Stimulated activated CD4-positive, alpha-beta T cell treated with anti-CD3 and anti-CD28 coated beads, Interleukin-2, amount 100 ng/mL, for 48 hours (primary cell): ENCODE results near the gene RELN.

Experiments
- DNase-seq, 2 donors: peaks; one replicate each; pipeline ENCODE4 v3.0.0-alpha.2; 2020

Gene RELN

DNA sequence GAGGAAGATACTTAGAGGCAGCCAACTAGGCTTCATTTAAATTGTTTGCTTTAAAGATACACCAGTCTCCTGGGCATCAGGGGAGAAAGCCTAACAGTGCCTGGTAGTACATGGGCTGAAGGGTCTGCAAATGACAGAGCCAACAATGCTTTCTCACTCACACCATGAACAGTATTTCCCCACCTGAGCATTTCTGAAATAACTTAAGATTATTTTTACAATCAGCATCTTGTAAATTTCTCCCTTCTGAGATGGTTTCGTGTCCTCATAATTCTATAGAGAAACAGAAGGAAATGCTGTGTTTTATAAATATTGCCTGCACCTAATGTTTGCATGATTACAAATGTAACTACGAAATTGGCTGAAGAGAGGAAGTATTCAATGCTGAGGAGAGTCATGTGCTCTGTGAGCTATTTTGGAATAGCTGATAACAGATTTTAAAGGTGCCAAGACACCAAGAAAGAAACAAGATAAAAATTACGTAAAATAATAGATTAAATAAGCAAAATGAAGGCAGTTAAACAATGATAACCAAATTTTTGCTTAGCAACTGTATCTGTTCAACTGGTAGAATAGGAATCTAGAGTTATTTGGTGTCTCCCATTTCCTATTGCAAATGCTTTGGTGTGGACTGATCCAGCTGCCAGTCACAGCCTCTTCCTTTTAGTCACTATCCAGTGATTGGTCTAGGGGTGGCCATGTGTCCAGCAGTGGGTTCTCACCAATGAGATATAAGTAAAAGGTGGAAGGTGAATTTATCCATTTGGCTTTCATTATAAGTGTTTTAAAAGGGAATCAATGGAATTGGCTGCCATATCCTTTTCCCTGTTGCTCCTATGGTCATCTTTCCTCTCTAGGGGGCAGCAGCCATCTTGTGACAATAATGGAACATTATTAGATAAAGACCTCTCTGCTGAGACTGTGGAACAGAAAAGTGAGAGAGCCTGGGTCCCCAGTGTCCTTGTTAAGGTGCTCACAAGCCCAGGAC is 375.5 kb downstream of the RELN start:
- DNase-seq, result no peak

DNA sequence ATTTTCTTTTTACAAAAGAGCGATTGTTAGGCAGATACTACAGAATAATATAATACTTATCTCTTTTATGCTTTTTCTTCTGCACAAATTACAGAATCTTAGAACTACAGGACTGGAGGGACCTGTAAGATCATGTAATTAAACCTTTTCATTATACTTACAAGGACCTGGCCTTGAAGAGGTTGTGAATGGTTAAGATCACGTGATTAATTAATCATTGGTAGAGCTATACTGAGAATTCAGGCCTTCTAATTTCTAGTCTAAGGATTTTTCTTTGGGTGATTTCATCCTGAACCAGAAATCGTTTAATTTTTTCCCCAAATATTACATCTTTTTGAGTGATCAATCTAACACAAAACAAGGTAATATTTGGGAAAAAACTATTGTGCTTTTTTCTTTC is 379.7 kb downstream of the RELN start:
- DNase-seq, result no peak

DNA sequence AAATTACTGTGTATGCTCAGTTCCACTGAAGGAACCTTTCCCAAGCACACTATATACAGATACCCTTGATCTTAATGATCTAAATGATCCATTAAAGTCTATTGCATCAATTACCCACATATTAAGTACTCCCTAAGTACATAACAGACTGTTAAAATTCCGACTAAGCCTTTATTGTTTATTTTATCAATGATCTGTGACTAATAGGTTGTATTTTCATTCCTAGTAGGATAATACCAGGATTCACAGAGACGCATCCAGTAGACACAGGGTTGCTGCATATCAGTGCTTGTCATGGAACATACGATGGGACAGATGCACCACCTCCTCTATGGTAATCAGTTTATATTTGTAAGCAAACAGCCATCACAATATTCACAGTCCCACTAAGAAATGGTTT is 383.8 kb downstream of the RELN start:
- DNase-seq, result no peak

- DNase-seq, result no peak
Observed at GRCh38 chr7:103598326-103598905, 391.0 kb downstream of the RELN start.

DNA sequence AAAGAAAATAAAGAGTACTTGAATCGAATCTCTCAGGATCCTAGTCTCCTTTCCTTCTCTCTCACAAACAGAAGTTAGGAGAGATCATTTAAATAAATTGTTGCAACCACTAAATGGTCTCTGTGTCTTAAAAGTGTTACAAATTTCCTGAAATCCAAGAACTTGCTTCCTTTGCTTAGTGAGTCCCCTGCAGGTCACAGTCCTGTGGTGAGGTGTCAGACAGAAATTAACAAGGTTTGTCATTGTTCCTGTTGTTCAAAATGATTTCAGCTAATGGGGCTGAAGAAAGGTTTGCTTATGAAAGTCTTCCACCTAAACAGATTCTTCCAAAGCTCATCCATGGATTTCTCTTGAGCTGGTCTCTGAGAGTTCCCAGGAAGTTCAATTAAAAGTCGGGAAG is 391.9 kb downstream of the RELN start:
- DNase-seq, result no peak

DNA sequence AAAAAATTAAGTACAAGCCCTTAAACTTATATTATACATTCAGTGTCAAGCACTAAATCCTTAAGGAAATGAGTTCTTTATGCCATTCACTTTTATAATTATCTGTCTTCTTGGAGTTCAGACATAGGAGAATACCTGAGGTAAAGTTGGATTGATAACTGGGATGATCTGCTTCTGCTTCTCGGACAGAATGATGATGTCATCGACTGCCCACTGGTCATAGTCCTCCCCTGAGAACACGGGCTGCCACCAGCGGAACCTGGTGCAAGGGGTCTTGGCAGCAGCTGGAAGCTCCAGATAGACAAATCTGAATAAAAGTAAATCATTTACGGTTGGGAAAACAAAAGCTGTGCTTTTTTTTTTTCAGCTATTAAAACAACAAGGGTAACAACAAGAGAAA is 395.3 kb downstream of the RELN start:
- DNase-seq, result no peak

DNA sequence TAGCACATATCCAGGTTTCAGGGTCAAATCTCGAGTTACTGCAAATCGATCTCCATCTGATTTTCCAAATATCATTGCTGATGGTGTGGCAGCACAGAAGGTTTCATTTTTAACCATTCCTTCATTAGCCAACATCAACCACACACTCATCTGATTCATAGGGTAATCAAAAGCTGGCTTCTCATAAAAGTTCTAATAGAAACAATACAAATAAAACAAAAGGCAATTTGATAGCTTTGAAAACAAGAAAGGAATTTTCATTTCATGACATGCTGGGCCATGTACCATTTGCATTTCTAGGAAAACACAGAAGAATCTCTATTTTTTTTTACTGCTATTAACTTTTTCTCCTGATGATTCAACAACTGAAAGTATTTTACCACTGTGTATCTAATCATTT is 395.8 kb downstream of the RELN start:
- no peak for DNase-seq

DNA sequence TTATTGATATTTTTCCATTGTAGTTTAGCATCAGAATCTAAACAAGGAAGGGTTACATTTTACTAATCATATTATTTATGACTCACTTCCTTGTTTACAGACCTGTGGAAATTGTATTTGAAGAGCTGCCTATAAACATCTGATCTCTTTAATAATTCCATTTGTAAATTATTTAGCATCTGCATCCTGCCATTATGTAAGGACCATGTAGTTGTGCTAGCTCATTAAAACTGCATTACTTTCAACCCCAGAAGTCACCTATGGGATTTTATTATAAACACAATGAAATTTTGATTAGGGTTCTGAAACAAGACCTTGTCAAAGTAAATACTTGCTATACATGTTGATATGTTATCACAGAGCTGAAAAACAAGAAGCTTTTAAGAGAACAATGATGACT is 396.6 kb downstream of the RELN start:
- no peak for DNase-seq

- DNase-seq, result no peak
Observed at GRCh38 chr7:103592187-103592586, 397.3 kb downstream of the RELN start.

DNA sequence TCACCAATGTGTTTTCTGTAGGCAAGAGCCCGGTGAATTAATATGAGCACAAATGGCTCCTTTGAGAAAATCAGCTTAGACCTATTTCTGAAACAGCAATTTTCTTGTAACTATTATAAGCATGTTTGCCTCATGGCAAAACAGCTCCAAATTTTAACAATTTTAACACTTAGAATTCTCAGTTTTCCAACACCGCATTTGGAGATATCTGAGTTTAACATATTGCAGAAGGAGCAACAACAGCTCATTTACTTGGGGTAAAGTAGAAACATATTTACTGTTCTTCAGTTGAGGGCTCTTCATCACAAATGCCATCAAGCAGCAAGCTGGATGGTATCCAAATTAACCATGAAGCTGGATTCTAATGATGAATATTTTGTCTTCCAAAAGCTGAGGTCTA is 409.4 kb downstream of the RELN start:
- DNase-seq, result no peak

- DNase-seq, result no peak
Observed at GRCh38 chr7:103577059-103577458, 412.4 kb downstream of the RELN start.

- no peak for DNase-seq
Observed at GRCh38 chr7:103576641-103577040, 412.8 kb downstream of the RELN start.

- DNase-seq, result no peak
Observed at GRCh38 chr7:103574576-103574975, 414.9 kb downstream of the RELN start.

DNA sequence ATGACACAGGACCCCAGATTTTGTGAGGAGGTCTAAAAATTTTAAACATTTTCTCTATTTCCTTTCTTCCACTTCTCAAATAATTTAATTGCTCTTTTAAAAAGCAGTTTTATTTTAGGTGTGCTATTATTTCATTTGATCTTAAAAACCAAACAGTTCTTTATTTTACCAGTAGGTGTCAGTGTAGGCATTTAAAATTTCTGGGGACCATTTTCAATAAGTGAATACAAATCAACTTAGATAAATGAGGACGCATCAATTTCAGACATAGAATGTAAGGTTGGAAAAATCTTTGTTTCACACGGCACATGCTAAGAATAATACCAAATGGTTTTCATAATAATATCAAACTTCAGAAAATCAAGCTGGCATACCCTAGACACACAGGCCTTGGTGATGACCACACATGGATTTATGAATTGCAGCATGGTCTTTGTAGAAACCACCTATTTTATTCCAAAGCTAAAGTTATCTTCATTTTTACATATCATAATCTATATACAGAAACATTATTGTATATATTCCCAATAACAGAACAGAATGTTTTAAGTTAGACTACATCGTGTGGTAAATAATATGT is 415.9 kb downstream of the RELN start:
- DNase-seq, result no peak

GRCh38 chr7:103571586-103571985 is 417.9 kb downstream of the RELN start:
- DNase-seq, result no peak

- DNase-seq, result no peak
Observed at GRCh38 chr7:103569621-103570305, 419.7 kb downstream of the RELN start.

DNA sequence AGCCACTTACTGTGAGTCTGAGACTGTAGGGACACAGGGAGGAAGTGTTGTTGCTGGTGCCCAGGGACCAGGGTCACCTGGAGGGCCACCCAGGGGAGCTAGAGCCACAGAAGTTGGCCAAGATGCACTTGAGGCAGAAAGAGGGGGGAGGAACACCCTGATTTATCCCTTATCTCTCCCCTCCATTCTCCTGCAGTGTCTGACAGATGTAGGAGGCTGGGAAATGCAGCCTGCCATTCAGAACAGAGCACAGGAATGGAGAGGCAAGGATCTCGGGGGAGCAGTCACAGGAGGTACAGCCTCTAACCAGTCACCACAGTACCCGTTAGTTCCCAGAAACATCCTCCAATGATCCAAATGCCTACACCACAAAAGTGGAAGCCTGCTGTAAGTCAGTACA is 425.0 kb downstream of the RELN start:
- no peak for DNase-seq

GRCh38 chr7:103560136-103560535 is 429.3 kb downstream of the RELN start:
- no peak for DNase-seq

- DNase-seq, result no peak
Observed at GRCh38 chr7:103551016-103551415, 438.4 kb downstream of the RELN start.

DNA sequence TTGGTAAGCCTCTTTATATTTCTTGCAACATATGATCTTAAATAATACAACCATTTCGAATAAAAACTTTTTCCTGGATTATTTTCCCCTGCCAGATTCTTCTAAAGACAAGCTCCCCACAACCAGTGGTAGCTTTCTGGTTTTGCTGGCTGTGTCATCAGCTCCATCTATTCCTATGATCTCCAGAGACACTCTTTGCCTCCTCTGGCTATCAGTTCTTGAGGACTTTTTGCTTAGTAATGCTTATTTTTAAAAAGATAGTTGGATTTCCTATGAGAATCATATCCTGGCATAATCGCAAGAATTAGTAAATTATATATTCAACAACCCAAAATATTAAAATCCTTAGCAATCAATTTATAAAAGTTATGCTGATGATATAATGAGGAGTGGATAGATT is 439.7 kb downstream of the RELN start:
- no peak for DNase-seq

GRCh38 chr7:103547451-103548284 is 441.8 kb downstream of the RELN start:
- no peak for DNase-seq

- no peak for DNase-seq
Observed at GRCh38 chr7:103542470-103542869, 447.0 kb downstream of the RELN start.

DNA sequence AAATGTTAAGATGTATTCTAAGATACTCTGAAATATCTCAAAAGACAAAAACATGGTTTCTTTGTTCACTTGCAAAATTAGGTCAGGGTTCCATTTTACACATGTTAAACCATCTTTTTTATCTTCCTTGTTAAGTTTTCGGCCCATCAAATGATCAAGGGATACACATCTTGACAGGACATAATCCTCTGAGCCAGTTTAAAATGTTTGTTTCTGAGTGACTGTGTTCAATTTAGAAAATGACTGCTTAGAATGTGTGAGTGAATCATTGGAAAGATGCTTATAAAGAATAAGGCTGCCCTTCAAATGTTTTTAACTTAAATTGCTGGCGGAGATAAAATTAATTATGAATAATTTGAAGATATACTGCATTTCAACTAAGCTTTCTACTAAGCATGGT is 447.5 kb downstream of the RELN start:
- no peak for DNase-seq
